Measurements from ENCODE around the gene STPG3. TPM values are rescaled to one million over a fixed set of nuclear protein-coding genes. Genes with fewer than 3 reads are reported as not detected.

The STPG3 gene
- total RNA-seq, 2 experiments from 2014 or later, result not detected

DNA sequence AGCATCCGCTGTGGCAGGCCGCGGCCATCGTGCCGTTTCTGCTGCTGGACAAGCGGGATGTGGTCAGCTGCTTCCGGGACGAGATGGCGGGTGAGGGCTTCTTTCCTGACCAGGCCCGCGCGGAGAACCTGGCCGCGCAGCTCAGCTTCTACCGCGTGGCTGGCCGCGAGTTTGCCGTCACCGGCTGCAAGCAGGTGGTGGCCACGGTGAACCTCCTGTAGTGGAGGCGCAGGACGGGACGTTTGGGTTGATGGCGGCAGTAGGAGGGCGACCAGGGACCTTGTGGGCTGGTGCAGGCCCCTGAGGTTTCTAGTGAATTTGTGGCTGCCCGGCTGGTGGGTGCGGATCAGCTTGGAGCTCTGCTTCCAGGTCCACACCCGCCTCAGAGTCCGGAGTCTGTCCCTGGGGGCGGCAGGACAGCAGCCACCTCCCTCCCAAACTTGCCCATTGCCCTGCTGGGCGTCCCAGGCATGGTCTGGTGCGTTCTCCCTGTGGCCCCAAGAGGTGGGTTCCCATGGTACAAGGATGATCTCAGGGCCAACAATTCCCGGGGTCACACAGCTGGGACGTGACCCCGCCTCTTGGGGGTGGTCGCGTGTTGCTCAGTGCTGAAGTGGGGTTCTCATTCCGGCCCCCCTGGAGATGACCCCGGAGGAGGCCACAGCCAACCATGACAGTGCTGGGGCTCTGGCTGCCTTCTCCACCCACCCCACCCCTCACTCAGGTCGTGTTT is 28.8 kb downstream of the STPG3 start:
- H3K27ac Mint-ChIP-seq, result no peak overlapping the region
- ATAC-seq, result no peak
- intact Hi-C loops (cut with DNase I, micrococcal nuclease), result no loop called here
- no peaks in the 10 kb centered on the region for H3K36me3 Mint-ChIP-seq (ENCODE audit: low read depth)
- peaks cover 3% of the 10 kb centered on the region for H3K27me3 Mint-ChIP-seq
- no peaks in the 10 kb centered on the region for H3K9me3 Mint-ChIP-seq (ENCODE audit: low read depth)
- peaks cover 8% of the 10 kb centered on the region for H3K4me1 Mint-ChIP-seq
- no peak for DNase-seq
- ChIA-PET POLR2A (no interaction called here), CTCF (no interaction called here)
- no peak overlapping the region for H3K4me3 Mint-ChIP-seq

DNA sequence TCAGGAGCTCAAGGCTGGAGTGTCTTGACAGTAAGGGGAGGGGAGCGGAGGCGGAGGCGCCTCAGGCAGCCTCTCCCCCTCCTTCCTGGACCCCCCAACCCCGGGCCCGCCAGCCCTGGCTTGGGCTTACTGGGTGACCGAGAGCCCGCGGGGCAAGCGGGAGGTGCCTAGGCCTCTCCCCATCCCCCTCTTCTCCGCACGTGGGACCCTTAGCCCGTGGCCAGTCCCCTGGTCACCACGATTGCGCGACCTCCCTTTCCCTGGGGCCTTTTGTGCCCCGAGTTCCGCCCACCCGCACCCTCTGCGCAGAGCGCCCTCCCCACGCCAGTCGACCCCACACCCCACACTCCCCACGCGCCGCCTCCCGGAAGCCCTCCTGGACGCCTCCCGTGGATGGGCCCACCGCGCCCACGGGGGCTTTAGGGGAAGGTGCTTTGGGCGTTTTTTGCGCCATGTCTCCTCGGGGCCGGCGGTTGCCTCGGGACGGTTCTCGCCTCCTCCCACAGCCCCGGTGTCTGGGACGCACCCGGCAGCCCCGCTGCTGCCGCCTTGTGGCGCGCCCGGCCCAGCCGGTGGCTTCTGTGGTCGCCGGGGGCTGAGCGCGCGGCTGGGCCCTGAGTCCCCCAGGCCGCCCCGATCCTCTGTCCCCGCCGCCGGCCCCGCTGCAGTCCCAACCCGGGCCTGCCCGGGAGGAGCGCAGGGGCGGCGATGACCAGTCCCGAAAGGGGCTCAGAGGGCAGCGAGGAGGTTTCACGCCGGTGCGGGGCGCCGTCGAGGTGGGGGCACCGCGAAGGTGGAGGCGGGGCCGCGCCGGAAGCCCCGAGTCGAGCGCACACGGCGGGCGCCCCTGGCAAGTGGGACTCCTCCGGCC is 29.6 kb downstream of the STPG3 start:
- no peaks in the 10 kb centered on the region for H3K36me3 Mint-ChIP-seq (ENCODE audit: low read depth)
- no peak overlapping the region for H3K27ac Mint-ChIP-seq
- peaks cover 8% of the 10 kb centered on the region for H3K4me1 Mint-ChIP-seq
- POLR2A ChIA-PET, result no interaction called here
- intact Hi-C loops (cut with DNase I, micrococcal nuclease), result no loop called here
- H3K9me3 Mint-ChIP-seq (ENCODE audit: low read depth), result no peaks in the 10 kb centered on the region
- H3K4me3 Mint-ChIP-seq, result no peak overlapping the region
- DNase-seq (no peak), ATAC-seq (no peak)
- peaks cover 5% of the 10 kb centered on the region for H3K27me3 Mint-ChIP-seq
- CTCF ChIA-PET, result no interaction called here

DNA sequence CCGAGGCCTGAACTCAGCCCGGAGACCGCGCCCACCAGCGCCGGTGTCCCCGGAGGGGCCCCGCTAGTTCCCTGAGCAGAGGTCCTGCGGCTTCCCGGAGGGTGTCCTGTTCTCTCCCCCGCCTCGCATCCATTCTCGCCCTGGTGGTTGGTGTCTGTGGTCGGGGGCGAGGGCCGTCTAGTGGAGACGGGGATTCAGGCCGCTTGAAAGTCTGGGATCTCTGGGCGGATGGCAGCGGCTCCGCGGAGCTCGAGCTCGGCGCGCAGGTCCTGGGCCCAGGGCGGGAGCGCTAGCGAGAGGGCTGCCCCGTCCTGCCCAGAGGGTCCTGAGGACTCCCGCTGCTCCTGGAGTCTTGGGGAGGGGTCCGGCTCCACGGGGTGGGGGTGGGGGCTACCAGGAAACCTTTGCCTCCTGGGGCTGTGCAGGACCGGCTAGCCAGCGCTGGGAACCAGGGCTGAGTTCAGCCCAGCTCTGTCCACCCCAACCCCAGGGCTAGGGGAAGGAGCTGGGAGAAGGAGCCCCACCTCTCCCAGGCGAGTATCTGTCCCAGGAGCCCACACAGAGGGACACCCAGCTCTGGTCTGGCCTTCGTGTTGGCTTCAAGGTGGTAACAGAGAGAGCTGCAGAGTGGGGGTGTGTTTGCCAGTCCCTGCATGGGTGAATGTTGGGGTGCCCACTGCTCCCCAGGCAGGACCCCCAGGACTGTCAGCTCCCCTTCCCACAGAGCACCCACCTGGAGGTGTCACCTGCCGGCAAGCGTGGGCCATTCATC is 30.4 kb downstream of the STPG3 start:
- ChIA-PET CTCF (interaction anchor here (1.6 kb wide), 1 partner anchor 20 kb away, joined by 4 read pairs; the partner anchor contains the start of gene NRARP), POLR2A (interaction anchor here (0.6 kb wide), 1 partner anchor 305 kb away, joined by 3 read pairs; no protein-coding TSS in a partner anchor)
- no peak for ATAC-seq
- Mint-ChIP-seq H3K27me3 (peaks cover 5% of the 10 kb centered on the region), H3K4me1 (peaks cover 8% of the 10 kb centered on the region), H3K27ac (no peak overlapping the region), H3K36me3 (ENCODE audit: low read depth) (no peaks in the 10 kb centered on the region), H3K4me3 (no peak overlapping the region), H3K9me3 (ENCODE audit: low read depth) (no peaks in the 10 kb centered on the region)
- intact Hi-C loops (cut with DNase I, micrococcal nuclease), result no loop called here
- DNase-seq, result no peak

DNA sequence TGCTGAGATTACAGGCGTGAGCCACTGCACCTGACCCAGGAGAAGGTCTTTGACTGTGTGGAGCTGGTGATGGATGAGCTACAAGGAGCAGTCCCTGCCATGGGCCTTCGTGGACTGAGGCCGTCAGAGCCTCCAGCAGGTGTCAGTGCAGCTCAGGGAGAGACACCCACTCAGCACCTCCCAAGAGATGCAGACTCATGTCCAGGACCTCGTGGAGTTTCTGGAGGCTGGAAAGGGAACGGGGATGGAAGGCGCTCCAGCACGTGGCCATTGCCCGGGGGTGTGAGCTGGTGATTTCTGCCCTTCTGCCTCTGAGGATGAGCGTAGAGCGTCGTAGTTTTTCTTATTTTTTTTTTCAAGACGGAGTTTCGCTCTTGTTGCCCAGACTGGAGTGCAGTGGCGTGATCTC is 35.9 kb downstream of the STPG3 start:
- CTCF ChIA-PET, result interaction anchor here (0.5 to 1.7 kb wide), 8 partner anchors 10 to 229 kb away, joined by 3 to 5 read pairs (median 3); partner anchors contain the start of gene TOR4A

DNA sequence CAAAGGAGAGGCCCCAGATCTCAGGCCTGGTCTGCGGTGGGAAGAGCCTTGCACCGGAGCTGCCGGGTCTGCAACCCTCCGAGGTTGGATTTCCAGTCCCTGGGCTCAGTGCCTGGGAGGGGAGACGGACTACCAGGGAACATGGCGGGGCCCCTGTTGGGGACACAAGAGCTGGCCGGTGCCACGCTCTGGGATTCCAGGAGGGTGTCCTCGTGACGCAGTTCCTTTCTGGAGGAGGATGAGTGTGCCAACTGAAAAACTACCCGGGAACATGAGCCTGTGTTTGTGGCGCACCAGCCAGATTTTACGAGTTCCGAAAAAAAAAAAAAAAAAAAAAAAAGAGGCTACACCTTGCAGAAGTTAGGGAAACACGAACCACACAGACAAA is 42.0 kb downstream of the STPG3 start:
- Mint-ChIP-seq H3K9me3 (ENCODE audit: low read depth) (no peaks in the 10 kb centered on the region), H3K4me1 (no peaks in the 10 kb centered on the region), H3K27ac (no peak overlapping the region), H3K36me3 (ENCODE audit: low read depth) (no peaks in the 10 kb centered on the region), H3K27me3 (peaks cover 23% of the 10 kb centered on the region), H3K4me3 (no peak overlapping the region)
- CTCF ChIA-PET, result interaction anchor here (1.2 to 1.4 kb wide), 2 partner anchors 9 to 15 kb away, joined by 3 to 4 read pairs; partner anchors contain the start of gene NRARP
- POLR2A ChIA-PET, result no interaction called here
- no peak for DNase-seq
- intact Hi-C loops (cut with DNase I, micrococcal nuclease), result loop anchor here in 1 of 2 experiments (10.0 kb wide), 2 partner anchors 152 to 232 kb away; partner anchors contain the start of gene ENTPD8
- ATAC-seq, result no peak

More for the DNA sequence above, 35.9 kb downstream of the STPG3 start:
- Mint-ChIP-seq H3K4me3 (no peak overlapping the region), H3K9me3 (ENCODE audit: low read depth) (no peaks in the 10 kb centered on the region), H3K4me1 (no peaks in the 10 kb centered on the region), H3K27ac (no peak overlapping the region), H3K27me3 (peaks cover 9% of the 10 kb centered on the region), H3K36me3 (ENCODE audit: low read depth) (no peaks in the 10 kb centered on the region)
- intact Hi-C loops (cut with DNase I, micrococcal nuclease), result loop anchor here in 1 of 2 experiments (2.0 kb wide), 1 partner anchor 158 kb away; no protein-coding TSS in a partner anchor
- DNase-seq, result peak; percentile 64
- POLR2A ChIA-PET, result interaction anchor here (0.7 kb wide), 1 partner anchor 388 kb away, joined by 4 read pairs; no protein-coding TSS in a partner anchor
- peak; percentile 78 for ATAC-seq

DNA sequence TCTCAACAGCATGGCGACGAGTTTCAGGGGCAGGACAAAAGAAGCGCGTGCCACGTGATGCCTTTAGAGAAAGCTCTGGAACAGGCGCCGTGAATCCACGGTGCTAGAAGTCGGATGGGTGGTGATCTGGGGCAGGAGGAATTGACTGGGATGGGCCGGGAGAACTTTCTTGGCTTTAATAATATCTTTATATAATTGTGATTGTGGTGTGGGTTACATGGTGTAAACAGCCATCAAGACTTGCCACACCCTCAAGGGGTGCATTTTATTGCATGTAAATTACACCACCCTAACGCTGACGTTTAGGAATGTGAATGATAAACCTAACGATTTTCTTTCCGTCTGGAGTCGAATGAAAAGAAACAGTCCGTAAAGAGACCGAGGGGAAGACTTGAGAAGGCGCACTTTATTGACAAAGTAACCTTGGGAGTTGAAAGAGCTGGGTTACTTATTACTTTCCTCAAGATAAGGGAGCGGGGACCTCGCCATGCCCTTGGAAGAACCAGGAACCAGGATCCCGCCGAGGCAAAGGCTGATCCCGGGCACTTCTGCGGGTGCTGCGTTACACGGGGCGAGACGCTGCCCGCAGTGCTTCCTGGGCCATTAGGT is 42.5 kb downstream of the STPG3 start:
- ChIA-PET POLR2A (no interaction called here), CTCF (interaction anchor here (1.0 to 1.4 kb wide), 3 partner anchors 8 to 207 kb away, joined by 3 to 4 read pairs (median 3); partner anchors contain the start of genes MAN1B1 and NRARP)
- Mint-ChIP-seq H3K9me3 (ENCODE audit: low read depth) (no peaks in the 10 kb centered on the region), H3K4me3 (no peak overlapping the region), H3K4me1 (no peaks in the 10 kb centered on the region), H3K27ac (no peak overlapping the region), H3K36me3 (ENCODE audit: low read depth) (no peaks in the 10 kb centered on the region), H3K27me3 (peaks cover 23% of the 10 kb centered on the region)
- DNase-seq (no peak), ATAC-seq (no peak)
- intact Hi-C loops (cut with DNase I, micrococcal nuclease), result loop anchor here (2.0 to 10.0 kb wide), 4 partner anchors 113 to 233 kb away; partner anchors contain the start of gene ENTPD8 (in 1 of the 2)

DNA sequence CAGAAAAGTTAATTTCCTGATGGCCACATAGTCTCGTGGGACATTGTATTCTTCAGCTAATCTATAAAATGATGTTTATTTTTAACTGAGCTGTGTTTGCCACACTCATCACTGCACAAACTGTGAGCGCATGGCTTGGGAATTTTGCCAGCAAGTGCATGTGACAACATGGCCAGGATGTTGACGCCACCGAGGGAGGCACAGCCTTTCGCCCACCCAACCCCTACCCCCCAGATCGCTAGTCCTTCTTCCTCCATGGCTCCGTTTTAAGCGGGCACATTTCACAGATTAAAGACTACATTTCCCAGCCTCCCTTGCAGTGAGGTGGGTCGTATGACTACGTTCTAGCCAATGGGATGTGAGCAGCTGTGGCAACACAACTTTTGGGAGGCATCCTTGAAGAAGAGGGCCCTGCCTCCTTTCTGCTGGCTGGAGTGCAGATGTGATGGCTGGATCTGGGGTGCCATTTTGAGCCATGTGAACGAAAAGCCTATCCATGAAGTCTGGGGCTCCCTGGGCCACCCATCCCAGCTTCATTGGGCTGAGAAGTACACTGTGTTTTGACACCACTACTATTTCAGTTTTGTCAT is 43.1 kb downstream of the STPG3 start:
- ChIA-PET CTCF (interaction anchor here (1.0 to 1.4 kb wide), 3 partner anchors 8 to 207 kb away, joined by 3 to 4 read pairs (median 3); partner anchors contain the start of genes MAN1B1 and NRARP), POLR2A (no interaction called here)
- intact Hi-C loops (cut with DNase I, micrococcal nuclease), result loop anchor here (2.0 to 10.0 kb wide), 4 partner anchors 113 to 233 kb away; partner anchors contain the start of gene ENTPD8 (in 1 of the 2)

DNA sequence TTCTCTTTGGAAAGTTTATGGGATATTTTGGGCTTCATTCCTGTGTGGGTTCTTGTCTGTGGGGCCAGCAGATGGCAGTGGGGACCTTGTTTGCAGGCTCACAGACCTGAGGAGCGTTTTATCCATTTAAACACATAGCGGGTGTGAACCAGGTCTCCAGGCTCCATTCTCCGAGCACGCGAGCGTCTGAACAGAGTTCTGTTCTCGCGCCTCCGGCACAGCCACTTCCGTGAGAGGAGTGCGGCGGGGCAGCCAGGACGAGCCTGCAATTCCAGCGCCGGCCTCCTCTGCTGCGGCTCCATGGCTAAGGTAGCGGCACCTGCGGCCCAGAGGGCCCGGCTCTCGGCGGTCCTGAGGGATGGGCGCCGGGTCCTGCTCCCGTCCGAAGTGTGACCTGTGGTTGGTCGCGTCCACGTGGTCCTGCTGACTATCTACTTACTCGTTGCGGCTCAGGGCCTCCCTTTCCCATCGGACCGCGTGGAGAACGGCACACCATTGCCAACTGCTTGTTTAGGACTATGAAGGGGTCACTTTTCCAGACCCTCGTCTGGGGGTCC is 43.7 kb downstream of the STPG3 start:
- POLR2A ChIA-PET, result no interaction called here
- H3K27ac Mint-ChIP-seq, result no peak overlapping the region
- H3K4me1 Mint-ChIP-seq, result peaks cover under 1% of the 10 kb centered on the region
- ATAC-seq, result peak; percentile 27
- CTCF ChIA-PET, result interaction anchor here (1.0 kb wide), 1 partner anchor 208 kb away, joined by 3 read pairs; the partner anchor contains the start of gene MAN1B1
- peak overlapping the region; percentile 11 for H3K4me3 Mint-ChIP-seq
- peaks cover 25% of the 10 kb centered on the region for H3K27me3 Mint-ChIP-seq
- H3K36me3 Mint-ChIP-seq (ENCODE audit: low read depth), result no peaks in the 10 kb centered on the region
- intact Hi-C loops (cut with DNase I, micrococcal nuclease), result loop anchor here (1.0 to 10.0 kb wide), 7 partner anchors 112 to 232 kb away; partner anchors contain the start of genes ENTPD8 (in 1 of the 2), EXD3 (in 1 of the 2) and NOXA1 (in 1 of the 2)
- DNase-seq, result peak; percentile 44
- H3K9me3 Mint-ChIP-seq (ENCODE audit: low read depth), result no peaks in the 10 kb centered on the region

More for the DNA sequence above, 43.1 kb downstream of the STPG3 start:
- Mint-ChIP-seq H3K27ac (no peak overlapping the region), H3K4me3 (peak overlapping the region; percentile 11), H3K4me1 (no peaks in the 10 kb centered on the region), H3K36me3 (ENCODE audit: low read depth) (no peaks in the 10 kb centered on the region), H3K27me3 (peaks cover 23% of the 10 kb centered on the region), H3K9me3 (ENCODE audit: low read depth) (no peaks in the 10 kb centered on the region)
- DNase-seq (peak; percentile 60), ATAC-seq (peak; percentile 81)

DNA sequence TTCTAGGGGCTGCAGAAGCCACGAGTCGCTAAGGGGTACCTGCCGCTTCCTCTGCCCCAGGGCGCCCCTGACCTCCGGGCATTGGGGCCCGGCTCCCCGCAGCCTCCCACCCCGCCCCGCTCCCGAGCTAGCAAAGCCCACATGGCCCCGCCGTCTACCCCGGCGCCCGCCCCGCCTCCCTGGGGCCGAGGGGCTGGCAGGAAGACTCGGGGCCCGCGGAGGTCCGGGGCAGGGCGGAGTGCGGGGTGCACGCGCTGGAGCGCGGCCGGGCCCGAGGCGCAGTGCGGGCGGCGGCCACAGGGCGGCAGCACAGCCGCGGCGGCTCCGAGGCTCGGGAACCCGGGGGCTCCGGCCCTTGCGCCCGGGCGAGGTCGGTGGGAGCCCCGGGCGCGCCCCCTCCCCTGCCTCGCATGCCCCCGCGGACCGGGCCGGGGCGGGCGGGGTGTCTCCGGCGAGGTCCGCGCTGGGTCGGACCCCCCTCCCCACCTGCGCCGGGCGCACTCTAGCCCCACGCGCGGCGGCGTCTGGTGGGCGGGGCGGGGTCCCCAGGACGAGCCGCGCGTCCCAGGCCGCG is 44.2 kb downstream of the STPG3 start:
- Mint-ChIP-seq H3K27ac (no peak overlapping the region), H3K36me3 (ENCODE audit: low read depth) (no peaks in the 10 kb centered on the region), H3K27me3 (peaks cover 28% of the 10 kb centered on the region), H3K9me3 (ENCODE audit: low read depth) (no peaks in the 10 kb centered on the region), H3K4me3 (no peak overlapping the region), H3K4me1 (peaks cover 3% of the 10 kb centered on the region)
- peak; percentile 79 for ATAC-seq
- intact Hi-C loops (cut with DNase I, micrococcal nuclease), result loop anchor here (1.0 to 10.0 kb wide), 7 partner anchors 111 to 231 kb away; partner anchors contain the start of genes ENTPD8 (in 1 of the 2), EXD3 (in 1 of the 2) and NOXA1 (in 1 of the 2)
- DNase-seq, result peak; percentile 72
- ChIA-PET POLR2A (no interaction called here), CTCF (no interaction called here)

Data from activated CD4-positive, alpha-beta T cell treated with anti-CD3 and anti-CD28 coated beads for 36 hours (primary cell).